Tibial nerve (tissue), 4 donors: ENCODE data around the gene WARS2.

ENCODE experiments used
- CTCF ChIP-seq, 5 experiments: fragments of 200-600 bp in 3 of 5; fragments of 450-650 bp in 2 of 5; sonication (generic) in 3 of 5; IDR thresholded peaks; one replicate each; pipeline ENCODE4 v1.5.1; 2016 to 2019; ENCODE audit warnings: antibody characterized with exemption in 5 of 5, mild to moderate bottlenecking in 3 of 5, moderate library complexity in 2 of 5
- EP300 ChIP-seq, 2 donors: sonication (generic); formaldehyde crosslinking; IDR thresholded peaks; one replicate each; pipeline ENCODE4 v1.6.1; 2017; ENCODE audit warnings: antibody characterized with exemption in 2 of 2, mild to moderate bottlenecking in 1 of 2
- POLR2A ChIP-seq, 2 donors: fragments of 450-650 bp; IDR thresholded peaks; one replicate each; pipeline ENCODE4 v1.6.1; 2017; ENCODE audit warnings: antibody characterized with exemption in 2 of 2, mild to moderate bottlenecking in 2 of 2, moderate library complexity in 2 of 2

GRCh38 chr1:119115311-119115710, 25.1 kb downstream of the WARS2 start:
- TF ChIP-seq CTCF (IDR thresholded peaks at IDR 0.05) (no peak), POLR2A (IDR thresholded peaks at IDR 0.05) (no peak), EP300 (IDR thresholded peaks at IDR 0.05) (no peak)
